ENCODE measurements around the gene APBB1IP. TPM values are rescaled to one million over a fixed set of nuclear protein-coding genes. Genes with fewer than 3 reads are reported as not detected.

Gene APBB1IP
- total and polyA plus RNA-seq, 2 of the 8 experiments (the other 6 are each of a cell fraction or from before 2014, with no cell fraction given) = 0.05 TPM; not detected in 1

DNA sequence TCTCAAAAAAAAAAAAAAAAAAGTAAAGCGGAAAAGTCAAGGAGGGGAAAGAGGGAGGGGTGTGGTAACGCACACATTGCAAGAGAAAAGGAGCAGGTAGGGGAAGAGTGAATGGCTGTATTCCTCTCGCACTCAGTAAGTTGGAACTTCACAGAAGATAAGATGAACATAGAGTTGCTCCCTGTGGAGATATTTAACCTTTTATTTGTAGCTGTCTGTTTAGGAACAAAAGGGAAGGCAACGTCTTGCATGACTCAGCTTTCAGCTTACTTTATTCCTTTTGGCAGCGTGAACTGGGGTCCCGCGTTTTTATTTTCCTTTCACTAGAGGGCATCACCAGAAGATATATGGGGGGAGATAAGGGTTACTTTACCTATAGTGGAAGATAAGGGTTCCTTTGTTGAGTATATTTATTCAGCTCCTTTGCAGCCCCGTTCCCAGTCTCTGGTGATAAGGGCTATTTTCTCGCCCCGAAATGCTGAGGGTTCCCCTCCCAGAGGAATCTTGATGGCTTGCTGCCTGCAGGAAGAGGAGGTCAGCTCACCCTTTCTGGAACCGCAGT lies 78.5 kb downstream of the APBB1IP start:
- Histone ChIP-seq H3K79me2 (ENCODE audit: control insufficient read depth in 1 of 2, insufficient read depth in 2 of 2, low read length in 2 of 2) (no peaks in the 10 kb centered on the region), H3K23me2 (ENCODE audit: low read depth, low read length) (no peaks in the 10 kb centered on the region), H4K5ac (ENCODE audit: insufficient read length, low read depth, low read length) (no peak overlapping the region), H2BK20ac (ENCODE audit: low read length) (peak overlapping the region; percentile 86; the same call in 1 of the 2 replicates), H3K4me1 (replicated peaks in 1 of 4; ENCODE audit: control insufficient read depth in 3 of 4, insufficient read depth in 4 of 4, low read length in 3 of 4) (peaks cover 4 to 10% (median 7%) of the 10 kb centered on the region in 4 experiments; a peak in 5 of 7 replicates), H2BK120ac (replicated peaks; ENCODE audit: low read depth, low read length) (no peak overlapping the region), H3K27ac (ENCODE audit: low read depth, low read length) (no peak overlapping the region), H2AFZ (ENCODE audit: low read length) (peak overlapping the region; percentile 85), H3K23ac (ENCODE audit: insufficient read length) (no peak overlapping the region), H2AK5ac (ENCODE audit: low read depth, low read length) (no peak overlapping the region), H4K20me1 (replicated peaks in 1 of 2; ENCODE audit: control insufficient read depth in 1 of 2, insufficient read depth in 2 of 2, low read length in 2 of 2) (no peaks in the 10 kb centered on the region), H3K9ac (replicated peaks in 1 of 4; ENCODE audit: extremely low read depth in 1 of 4, low read depth in 3 of 4, low read length in 3 of 4) (no peak overlapping the region; a peak in 1 of 7 replicates), H3K4me3 (ENCODE audit: extremely low read depth in 1 of 4, insufficient read depth in 2 of 4, low read depth in 3 of 4, low read length in 4 of 4) (peak overlapping the region in 1 of 4 experiments; percentile 29; a peak in 1 of 8 replicates), H4K91ac (replicated peaks; ENCODE audit: insufficient read length, low read length) (no peak overlapping the region), H3K18ac (ENCODE audit: extremely low read depth, low read length) (peak overlapping the region; percentile 78; the same call in 1 of the 2 replicates), H3K9me3 (ENCODE audit: insufficient read depth in 2 of 2, low read depth in 1 of 2, low read length in 1 of 2) (peaks cover 0 to 5% of the 10 kb centered on the region in 2 experiments; a peak in 1 of 4 replicates), H3K36me3 (ENCODE audit: control insufficient read depth in 2 of 4, insufficient read depth in 4 of 4, low read length in 3 of 4) (no peaks in the 10 kb centered on the region), H3K14ac (ENCODE audit: insufficient read length) (no peak overlapping the region), H3K4me2 (ENCODE audit: insufficient read depth in 1 of 2, low read depth in 2 of 2, low read length in 2 of 2) (peak overlapping the region; percentile 4 to 6; a peak in 1 of 4 replicates), H2BK15ac (ENCODE audit: low read length) (no peak overlapping the region), H4K8ac (ENCODE audit: extremely low read depth, insufficient read depth, low read length) (no peak overlapping the region), H2BK12ac (ENCODE audit: low read depth, low read length) (peak overlapping the region; percentile 87; the same call in 1 of the 2 replicates), H2BK5ac (ENCODE audit: low read depth, low read length) (0 out of 2 replicates have a peak overlapping the region, but pooled peaks have one; percentile 39), H3K27me3 (replicated peaks in 1 of 4; ENCODE audit: control insufficient read depth in 3 of 4, extremely low read depth in 1 of 4, insufficient read depth in 3 of 4, low read length in 3 of 4) (no peaks in the 10 kb centered on the region), H3K79me1 (ENCODE audit: low read depth, low read length) (no peaks in the 10 kb centered on the region), H3K56ac (replicated peaks; ENCODE audit: insufficient read length, low read depth, low read length) (no peak overlapping the region), H3K4ac (replicated peaks; ENCODE audit: insufficient read length, low read depth, low read length) (no peak overlapping the region)
- ChIA-PET CTCF (ENCODE audit: partially characterized antibody) (interaction anchor here (0.7 to 2.7 kb wide), 5 partner anchors 8 to 17 kb away, joined by 3 to 18 read pairs (median 4); no protein-coding TSS in a partner anchor), POLR2A (ENCODE audit: partially characterized antibody) (interaction anchor here (0.7 kb wide), 1 partner anchor 38 kb away, joined by 3 read pairs; no protein-coding TSS in a partner anchor)
- FAIRE-seq (no peak), DNase-seq (ENCODE audit: low read depth in 1 of 2, low spot score in 2 of 2) (peak in 1 of 2 experiments; percentile 50)
- TF ChIP-seq PHF8 (conservative IDR thresholded peaks at IDR 0.05; ENCODE audit: low read depth, low read length) (no peak), BACH1 (IDR thresholded peaks at IDR 0.05; ENCODE audit: low read length) (peak; percentile 68), MAFK (IDR thresholded peaks at IDR 0.05; ENCODE audit: low read depth, low read length) (peak; percentile 69; the same call in 1 of the 2 replicates), SIRT6 (IDR thresholded peaks at IDR 0.05; ENCODE audit: low read length) (no peak)
- 53% methylated on average over 9 of the region's 11 CpGs; no CpG with 5 or more reads in 1 of the 2 experiments for WGBS, 2 experiments (ENCODE audit: extremely low coverage in 1 of 2, insufficient coverage in 1 of 2, insufficient read length in 1 of 2, insufficient replicate concordance in 2 of 2, low coverage in 1 of 2, low lambda C conversion rate in 2 of 2, missing lambda C conversion rate in 1 of 2)

All from H1 (cell line).